D721Med (cell line): ENCODE results near the gene P2RX3.

Source experiments
- DNase-seq: peaks from one replicate; pipeline ENCODE4 v3.0.0; 2011; ENCODE audit warnings: low spot score; ENCODE audit not compliant: insufficient read length
- FAIRE-seq: peaks from 2 replicates; lab custom pipeline; 2011; peaks lifted over from hg19 to GRCh38; lab: Jason Lieb, UNC
- TF ChIP-seq, protein P1 (sequence below): IDR thresholded peaks from 2 replicates; pipeline ENCODE4 v1.5.1; 2012; ENCODE audit warnings: mild to moderate bottlenecking, control low read depth; ENCODE audit not compliant: insufficient read depth; ENCODE audit errors: missing control alignments

The P2RX3 gene

DNA sequence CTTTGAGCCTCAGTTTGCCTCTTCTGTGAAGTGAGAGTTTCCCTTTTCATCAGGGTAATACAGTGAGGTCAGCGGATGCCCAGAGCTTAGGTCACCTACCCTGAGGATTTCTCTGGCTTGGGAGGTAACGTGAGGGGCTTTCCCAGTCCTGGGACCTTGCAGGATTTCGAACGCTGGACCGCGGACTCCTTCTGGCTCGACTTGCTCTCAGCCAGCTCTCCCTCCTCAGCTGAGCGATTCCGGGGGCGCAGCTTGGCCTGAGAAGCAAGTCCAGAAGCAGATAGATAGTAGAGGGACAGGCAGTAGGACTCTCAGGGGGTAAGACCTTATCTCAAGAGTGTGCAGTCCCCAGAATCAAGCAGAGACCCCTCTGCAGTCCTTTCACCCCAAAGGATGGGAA, 37.4 kb upstream of the P2RX3 start:
- DNase-seq (no peak), FAIRE-seq (no peak)
- TF ChIP-seq, protein P1, sequence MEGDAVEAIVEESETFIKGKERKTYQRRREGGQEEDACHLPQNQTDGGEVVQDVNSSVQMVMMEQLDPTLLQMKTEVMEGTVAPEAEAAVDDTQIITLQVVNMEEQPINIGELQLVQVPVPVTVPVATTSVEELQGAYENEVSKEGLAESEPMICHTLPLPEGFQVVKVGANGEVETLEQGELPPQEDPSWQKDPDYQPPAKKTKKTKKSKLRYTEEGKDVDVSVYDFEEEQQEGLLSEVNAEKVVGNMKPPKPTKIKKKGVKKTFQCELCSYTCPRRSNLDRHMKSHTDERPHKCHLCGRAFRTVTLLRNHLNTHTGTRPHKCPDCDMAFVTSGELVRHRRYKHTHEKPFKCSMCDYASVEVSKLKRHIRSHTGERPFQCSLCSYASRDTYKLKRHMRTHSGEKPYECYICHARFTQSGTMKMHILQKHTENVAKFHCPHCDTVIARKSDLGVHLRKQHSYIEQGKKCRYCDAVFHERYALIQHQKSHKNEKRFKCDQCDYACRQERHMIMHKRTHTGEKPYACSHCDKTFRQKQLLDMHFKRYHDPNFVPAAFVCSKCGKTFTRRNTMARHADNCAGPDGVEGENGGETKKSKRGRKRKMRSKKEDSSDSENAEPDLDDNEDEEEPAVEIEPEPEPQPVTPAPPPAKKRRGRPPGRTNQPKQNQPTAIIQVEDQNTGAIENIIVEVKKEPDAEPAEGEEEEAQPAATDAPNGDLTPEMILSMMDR, result no peak

DNA sequence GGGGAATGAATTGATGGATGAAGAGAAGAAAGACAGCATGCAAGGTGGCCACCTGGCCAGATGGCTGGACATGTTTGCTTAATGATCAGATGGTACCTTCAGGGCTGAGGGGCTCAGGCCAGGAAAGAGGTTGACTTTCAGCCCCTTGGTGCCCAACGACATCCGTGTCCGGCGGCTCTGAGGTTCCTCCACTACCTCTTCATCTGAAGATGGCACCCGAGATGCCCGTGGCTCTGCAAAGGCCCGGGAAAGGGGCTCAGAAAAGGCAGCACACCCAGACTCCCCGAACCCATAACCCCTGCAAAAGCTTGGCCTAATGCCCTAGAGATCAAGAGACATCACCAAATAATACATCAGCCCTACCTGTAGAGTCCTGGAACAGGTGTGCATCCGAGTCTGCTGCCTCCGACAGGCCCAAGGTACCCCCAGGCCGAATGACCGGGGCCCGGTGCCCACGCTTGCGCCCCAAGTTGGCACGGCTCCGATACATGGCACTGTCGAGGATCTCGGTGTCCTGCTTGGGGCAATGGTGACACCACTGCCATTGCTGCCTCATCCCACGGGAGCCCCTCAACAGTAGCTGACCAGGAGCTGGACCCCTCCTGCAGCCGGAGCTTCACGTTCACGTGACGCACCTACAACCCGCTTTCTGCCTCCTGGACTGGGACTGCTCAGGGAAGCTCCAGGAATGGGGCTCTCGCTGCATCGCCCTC, 36.3 kb upstream of the P2RX3 start:
- DNase-seq (no peak), FAIRE-seq (no peak)
- TF ChIP-seq, protein P1, result no peak

DNA sequence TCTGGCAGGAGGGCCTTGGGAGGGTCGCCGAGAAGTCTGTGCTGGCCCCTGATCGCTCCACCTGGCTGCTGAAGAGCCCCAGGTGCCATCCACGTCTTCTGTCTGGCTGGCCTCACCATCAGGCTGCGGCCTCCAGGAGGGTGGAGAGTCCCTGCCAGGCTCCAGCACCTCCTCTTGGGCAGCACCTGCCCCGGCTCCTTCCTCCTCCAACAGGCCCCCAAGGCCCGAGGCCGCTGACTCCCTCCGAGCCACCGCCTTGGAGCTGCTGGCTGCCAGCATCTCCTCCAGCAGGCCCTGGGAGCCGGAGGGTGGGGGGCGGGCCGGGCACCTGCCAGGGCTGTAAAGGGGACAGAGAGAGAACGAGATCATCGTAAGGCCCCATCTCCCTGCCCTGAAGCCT, 35.7 kb upstream of the P2RX3 start:
- TF ChIP-seq, protein P1, result no peak
- FAIRE-seq (no peak), DNase-seq (no peak)

DNA sequence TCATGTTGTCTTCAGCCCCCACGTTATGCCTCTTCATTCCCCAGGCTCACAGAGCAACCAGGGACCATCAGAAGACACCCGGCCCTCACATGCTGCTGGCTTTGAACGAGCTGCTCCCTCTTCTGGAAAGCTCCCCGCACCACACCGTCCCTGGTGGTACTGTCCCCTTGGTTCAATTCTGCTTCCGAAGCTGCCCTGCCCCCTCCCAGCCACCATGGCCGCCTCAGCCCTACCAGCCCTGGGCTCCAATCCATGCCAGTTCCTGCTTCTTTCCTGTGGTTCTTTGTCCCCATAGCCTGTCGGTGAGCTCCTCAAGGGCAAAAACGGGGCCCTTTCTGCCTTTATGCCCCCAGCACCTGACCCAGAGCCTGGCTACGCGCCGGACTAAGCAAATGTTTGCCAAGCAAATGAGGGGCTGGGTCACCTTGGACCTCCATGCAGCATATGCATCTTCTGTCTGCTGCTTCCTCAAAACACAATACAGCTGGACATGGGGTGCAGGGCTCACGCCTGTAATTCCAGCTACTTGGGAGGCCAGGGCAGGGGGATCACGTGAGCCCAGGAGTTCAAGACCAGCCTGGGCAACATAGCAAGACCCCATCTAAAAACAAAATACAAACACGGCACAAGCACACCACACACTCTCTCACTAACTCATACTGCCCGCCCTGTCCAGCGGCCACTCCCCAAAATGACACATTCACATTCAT, 34.7 kb upstream of the P2RX3 start:
- TF ChIP-seq, protein P1, result no peak
- DNase-seq (peak; percentile 12), FAIRE-seq (no peak)

DNA sequence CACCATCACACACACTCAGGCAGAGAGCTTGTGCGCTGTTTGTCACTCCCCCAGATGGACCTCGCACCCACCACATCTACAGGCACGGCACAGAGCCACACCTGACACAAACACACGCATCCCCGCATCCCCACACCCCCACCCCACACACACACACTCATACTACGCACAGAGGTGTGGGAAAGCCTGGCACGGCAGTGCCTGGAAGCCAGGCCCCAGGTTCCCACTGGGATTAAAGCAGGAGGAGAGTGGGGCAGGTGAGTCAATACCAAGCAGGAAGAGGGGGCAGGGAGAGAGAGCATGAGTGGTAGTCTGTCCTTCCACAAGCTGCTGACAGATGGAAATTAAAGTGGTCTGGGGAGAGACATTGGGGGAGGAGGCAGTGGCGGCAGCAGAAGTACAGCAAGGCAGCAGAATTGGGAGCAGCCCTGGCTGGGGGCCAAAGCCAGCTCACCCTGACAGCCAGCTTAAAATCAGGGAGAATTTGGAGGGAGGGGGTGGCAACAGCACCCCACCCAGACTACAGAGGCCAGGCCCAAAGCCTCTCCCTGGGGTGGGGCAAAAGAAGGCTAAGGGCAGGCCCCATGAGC, 34.1 kb upstream of the P2RX3 start:
- TF ChIP-seq, protein P1, result no peak
- no peak for DNase-seq
- FAIRE-seq, result no peak

DNA sequence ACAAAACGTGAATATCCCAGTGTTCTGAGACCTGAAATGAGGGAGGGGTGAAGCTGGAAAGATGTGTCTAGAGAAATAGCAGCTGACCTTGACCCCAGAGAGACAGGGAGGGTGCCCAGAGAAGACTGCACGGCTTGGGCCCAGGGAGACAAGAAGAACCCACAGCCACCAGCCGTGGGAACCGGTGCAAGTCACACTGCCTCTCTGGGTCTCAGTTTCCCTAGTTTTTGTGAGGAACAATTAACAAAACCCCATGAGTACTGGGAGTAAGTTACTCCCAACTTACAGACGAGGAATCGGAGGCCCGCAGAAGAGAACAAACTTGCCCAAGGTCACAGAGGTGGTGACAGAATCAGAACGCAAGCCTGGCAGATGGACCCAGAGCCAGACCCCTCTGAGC, 32.6 kb upstream of the P2RX3 start:
- DNase-seq (peak; percentile 4), FAIRE-seq (no peak)
- TF ChIP-seq, protein P1, result no peak
